GM13977 (cell line): ENCODE results near the gene FDX1.
"Not testable (repeated sequence)": the region's sequence is repeated elsewhere in the genome, so short reads cannot be mapped to it uniquely, and the experiment has no call there.

ENCODE experiments used
- DNase-seq: peaks from one replicate; pipeline ENCODE4 v3.0.0; 2012; ENCODE audit warnings: low spot score
- CTCF ChIP-seq: IDR thresholded peaks from 2 replicates; pipeline ENCODE4 v1.5.1; 2012; ENCODE audit warnings: mild to moderate bottlenecking, control low read depth; ENCODE audit not compliant: insufficient read depth; ENCODE audit errors: extremely low read depth, missing control alignments
- in situ Hi-C: fragments of 300-500 bp; cut with MboI; formaldehyde crosslinking; loops from one replicate; pipeline ENCODE4 v1.12.0; 2022; ENCODE audit warnings: low sequenced_read_pairs, low pct_unique_long_range_greater_than_20kb, mixed read lengths, inconsistent platforms; ENCODE audit not compliant: unreplicated experiment

Gene FDX1

DNA sequence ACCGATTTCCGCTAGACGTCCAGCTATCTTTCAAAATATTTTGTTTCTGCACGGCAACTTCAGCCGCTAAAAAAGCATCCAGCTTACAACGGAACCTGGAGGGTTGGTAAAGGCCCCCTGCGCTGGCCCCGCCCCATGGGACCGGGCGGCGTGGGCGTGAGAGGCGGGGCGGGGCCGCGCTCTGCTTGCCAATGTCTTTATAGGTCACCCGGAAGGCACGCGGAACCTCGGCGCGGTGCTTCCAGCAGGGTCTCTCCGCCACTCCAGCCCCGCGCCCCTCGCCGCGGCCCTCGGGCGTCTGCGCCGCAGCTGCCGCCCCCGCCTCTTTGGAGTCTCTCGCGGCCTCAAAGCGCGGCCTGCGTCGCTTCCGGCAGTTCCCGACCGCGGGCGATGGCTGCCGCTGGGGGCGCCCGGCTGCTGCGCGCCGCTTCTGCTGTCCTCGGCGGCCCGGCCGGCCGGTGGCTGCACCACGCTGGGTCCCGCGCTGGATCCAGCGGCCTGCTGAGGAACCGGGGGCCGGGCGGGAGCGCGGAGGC, at the start of gene FDX1:
FDX1 (plus strand) TSS at position 218 of the 536 bp plus-strand sequence; CDS start at position 391, 173 bp downstream.
- peak; percentile 79 for TF ChIP-seq CTCF
- in situ Hi-C loops, result loop anchor here (10.0 to 25.0 kb wide), 2 partner anchors 225 to 1008 kb away; no protein-coding TSS in a partner anchor
- DNase-seq, result peak; percentile 87

DNA sequence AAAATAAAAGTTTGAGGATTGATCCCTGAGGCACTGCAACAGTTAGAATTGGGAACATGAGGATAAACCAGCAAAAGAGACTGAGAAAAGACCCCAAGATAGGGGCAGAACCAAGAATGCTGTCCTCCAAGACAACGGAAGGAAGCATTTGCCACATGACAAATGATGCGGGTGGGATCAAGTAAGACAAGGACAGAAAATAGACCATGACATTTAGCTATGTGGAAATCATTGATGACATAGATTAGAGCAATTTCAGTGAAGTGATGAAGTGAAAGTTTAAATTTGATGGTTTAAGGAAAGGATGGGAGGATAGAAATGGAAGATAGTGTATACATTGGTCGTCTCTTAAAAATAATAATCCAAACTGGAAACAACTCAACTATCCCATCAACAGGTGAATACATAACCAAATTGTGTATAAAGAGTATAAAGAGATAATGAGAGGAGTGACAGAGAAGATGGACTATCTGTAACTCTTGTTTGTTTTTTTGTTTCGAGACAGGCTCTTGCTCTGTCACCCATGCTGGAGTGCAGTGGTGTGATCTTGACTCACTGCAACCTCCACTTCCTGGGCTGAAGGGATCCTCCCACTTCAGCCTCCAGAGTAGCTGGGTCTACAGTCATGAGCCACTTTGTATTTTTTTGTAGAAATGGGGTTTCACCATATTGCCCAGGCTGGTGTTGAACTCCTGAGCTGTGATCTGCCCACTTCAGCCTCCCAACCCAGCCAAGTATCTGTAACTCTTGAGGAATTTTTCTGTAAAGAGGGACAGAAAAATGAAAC, 48.7 kb upstream of the FDX1 start:
- in situ Hi-C loops, result no loop called here
- TF ChIP-seq CTCF, result no peak
- DNase-seq, result no peak

DNA sequence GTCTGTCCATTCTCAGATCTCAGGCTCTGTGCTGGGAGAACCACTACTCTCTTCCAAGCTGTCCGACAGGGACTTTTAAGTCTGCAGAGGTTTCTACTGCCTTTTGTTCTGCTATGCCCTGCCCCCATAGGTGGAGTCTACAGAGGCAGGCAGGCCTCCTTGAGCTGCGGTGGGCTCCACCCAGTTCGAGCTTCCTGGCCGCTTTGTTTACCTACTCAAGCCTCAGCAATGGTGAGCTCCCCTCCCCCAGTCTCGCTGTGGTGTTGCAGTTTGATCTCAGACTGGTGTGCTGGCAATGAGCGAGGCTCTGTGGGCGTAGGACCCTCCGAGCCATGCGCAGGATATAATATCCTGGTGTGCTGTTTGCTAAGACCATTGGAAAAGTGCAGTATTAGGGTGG, 41.5 kb upstream of the FDX1 start:
- DNase-seq, in situ Hi-C loops: not testable (repeated sequence)

GRCh38 chr11:110389965-110390364, 39.8 kb upstream of the FDX1 start:
- no peak for TF ChIP-seq CTCF
- DNase-seq, result no peak
- in situ Hi-C loops, result no loop called here

GRCh38 chr11:110392056-110392455, 37.7 kb upstream of the FDX1 start:
- no peak for DNase-seq
- in situ Hi-C loops, result no loop called here
- TF ChIP-seq CTCF, result no peak

- in situ Hi-C loops, DNase-seq: not testable (repeated sequence)
Observed at GRCh38 chr11:110397668-110398286, 32.0 kb upstream of the FDX1 start.

DNA sequence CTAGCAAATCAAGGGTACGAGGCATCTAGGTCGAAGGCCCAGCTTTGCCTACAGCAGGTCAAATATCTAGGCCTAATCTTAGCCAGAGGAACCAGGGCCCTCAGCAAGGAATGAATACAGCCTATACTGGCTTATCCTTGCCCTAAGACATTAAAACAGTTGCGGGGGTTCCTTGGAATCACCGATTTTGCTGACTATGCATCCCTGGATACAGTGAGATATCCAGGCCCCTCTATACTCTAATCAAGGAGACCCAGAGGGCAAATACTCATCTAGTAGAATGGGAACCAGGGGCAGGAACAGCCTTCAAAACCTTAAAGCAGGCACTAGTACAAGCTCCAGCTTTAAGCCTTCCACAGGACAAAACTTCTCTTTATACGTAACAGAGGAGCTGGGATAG, 26.2 kb upstream of the FDX1 start:
- in situ Hi-C loops, result not testable (repeated sequence)

DNA sequence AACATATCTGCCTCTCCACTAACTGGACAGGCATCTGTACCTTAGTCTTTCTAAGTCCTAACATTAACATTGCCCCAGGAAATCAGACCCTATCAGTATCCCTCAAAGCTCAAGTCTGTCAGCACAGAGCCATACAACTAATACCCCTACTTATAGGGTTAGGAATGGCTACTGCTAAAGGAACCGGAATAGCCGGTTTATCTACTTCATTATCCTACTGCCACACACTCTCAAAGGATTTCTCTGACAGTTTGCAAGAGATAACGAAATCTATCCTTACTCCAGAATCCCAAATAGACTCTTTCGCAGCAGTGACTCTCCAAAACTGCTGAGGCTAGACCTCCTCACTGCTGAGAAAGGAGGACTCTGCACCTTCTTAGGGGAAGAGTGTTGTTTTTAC, 24.1 kb upstream of the FDX1 start:
- in situ Hi-C loops, DNase-seq: not testable (repeated sequence)

More for the DNA sequence above, 26.2 kb upstream of the FDX1 start:
- not testable (repeated sequence) for DNase-seq
